HG02642 (cell line): Measurements from ENCODE around the gene CRYGA.
"Not testable (repeated sequence)": the region's sequence is repeated elsewhere in the genome, so short reads cannot be mapped to it uniquely, and the experiment has no call there.

Source experiments
- ATAC-seq: cut with Tn5 transposase; IDR thresholded peaks from one replicate; pipeline ENCODE4 v1.9.1; 2021; ENCODE audit warnings: mild to moderate bottlenecking; ENCODE audit not compliant: unreplicated experiment, poor library complexity

Gene CRYGA

GRCh38 chr2:208129744-208130711 lies 33.4 kb downstream of the CRYGA start, which contains the start of gene CRYGC:
CRYGC (minus strand) TSS chr2:208129828; CDS start chr2:208129792, 36 bp downstream.
- no peak for ATAC-seq

GRCh38 chr2:208128136-208128535 lies 35.3 kb downstream of the CRYGA start:
- ATAC-seq, result no peak

- ATAC-seq, result no peak
These were observed 36.3 kb downstream of the CRYGA start for GRCh38 chr2:208127090-208127489.

DNA sequence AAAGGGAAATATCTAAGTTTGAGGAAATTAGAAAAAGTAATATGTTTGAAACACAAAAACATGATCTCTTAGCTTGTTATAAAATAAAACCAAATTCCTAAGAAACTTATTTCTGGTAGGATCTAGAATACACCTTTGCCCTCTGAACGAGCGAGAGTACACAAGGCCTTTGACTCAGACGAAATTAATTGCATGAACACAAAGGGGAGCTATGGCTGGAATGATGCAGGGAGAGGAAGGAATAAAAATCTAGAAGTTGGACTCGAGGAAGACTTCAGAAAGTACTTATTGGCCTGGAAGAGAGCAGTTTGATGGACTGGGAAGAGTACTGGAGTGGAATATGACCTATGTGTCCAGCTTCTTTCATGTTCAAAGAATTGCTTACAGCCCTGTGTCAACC lies 38.1 kb downstream of the CRYGA start:
- ATAC-seq, result no peak

DNA sequence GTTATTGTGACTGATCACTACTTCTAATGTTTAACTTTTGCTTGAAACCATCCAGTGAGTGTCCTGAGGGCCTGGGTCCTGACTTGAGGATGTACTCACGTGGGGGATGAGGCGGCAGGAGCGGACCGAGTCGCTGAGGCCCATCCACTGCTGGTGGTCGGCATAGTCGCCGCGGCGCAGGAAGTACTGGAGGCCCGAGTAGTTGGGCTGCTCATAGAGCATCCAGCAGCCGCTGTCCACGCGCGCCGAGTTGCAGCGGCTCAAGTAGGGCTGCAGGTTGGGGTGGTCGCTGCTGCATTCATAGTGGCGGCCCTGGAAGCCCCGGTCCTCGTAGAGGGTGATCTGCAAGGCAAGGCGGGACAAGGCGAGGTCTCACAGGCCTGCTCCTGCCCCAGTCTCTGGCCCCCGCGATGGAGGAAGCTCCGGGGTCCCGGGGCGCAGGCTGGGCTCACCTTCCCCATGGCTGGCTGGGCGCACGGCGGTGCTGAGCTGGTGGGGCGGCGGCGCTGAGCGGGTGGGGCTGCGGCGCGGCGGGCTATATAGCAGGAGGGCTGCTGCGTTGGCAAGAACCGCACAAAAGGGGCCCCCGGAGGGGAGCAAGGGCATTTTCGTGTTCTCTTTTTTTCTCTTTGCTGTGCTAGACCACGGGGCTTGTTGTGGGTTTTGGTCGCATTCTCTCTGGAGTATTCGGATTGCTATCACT lies 39.2 kb downstream of the CRYGA start, which contains the start of gene CRYGD:
CRYGD (minus strand) TSS at position 512 of the 703 bp plus-strand sequence; CDS start at position 461, 51 bp downstream.
- not testable (repeated sequence) for ATAC-seq

- no peak for ATAC-seq
These were observed 41.1 kb downstream of the CRYGA start for GRCh38 chr2:208122248-208122647.

- no peak for ATAC-seq
These were observed 44.5 kb downstream of the CRYGA start for GRCh38 chr2:208118918-208119317.

- ATAC-seq, result not testable (repeated sequence)
These were observed 46.0 kb downstream of the CRYGA start for GRCh38 chr2:208117390-208117789.

GRCh38 chr2:208112969-208113368 lies 50.4 kb downstream of the CRYGA start:
- ATAC-seq, result no peak

DNA sequence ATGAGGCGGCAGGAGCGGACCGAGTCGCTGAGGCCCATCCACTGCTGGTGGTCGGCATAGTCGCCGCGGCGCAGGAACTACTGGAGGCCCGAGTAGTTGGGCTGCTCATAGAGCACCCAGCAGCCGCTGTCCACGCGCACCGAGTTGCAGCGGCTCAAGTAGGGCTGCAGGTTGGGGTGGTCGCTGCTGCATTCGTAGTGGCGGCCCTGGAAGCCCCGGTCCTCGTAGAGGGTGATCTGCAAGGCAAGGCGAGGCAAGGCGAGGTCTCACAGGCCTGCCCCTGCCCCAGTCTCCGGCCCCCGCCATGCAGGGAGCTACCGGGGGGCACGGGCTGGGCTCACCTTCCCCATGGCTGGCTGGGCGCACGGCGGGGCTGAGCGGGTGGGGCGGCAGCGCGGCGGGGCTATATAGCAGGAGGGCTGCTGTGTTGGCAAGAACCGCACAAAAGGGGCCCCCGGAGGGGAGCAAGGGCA lies 51.1 kb downstream of the CRYGA start:
- not testable (repeated sequence) for ATAC-seq
